GM19397 (cell line): ENCODE measurements around the gene VMP1.
"Not testable (repeated sequence)": the region's sequence is repeated elsewhere in the genome, so short reads cannot be mapped to it uniquely, and the experiment has no call there.

Experiments used
- ATAC-seq: cut with Tn5 transposase; IDR thresholded peaks from one replicate; pipeline ENCODE4 v1.9.1; 2021; ENCODE audit warnings: mild to moderate bottlenecking, moderate library complexity; ENCODE audit not compliant: unreplicated experiment

The VMP1 gene

DNA sequence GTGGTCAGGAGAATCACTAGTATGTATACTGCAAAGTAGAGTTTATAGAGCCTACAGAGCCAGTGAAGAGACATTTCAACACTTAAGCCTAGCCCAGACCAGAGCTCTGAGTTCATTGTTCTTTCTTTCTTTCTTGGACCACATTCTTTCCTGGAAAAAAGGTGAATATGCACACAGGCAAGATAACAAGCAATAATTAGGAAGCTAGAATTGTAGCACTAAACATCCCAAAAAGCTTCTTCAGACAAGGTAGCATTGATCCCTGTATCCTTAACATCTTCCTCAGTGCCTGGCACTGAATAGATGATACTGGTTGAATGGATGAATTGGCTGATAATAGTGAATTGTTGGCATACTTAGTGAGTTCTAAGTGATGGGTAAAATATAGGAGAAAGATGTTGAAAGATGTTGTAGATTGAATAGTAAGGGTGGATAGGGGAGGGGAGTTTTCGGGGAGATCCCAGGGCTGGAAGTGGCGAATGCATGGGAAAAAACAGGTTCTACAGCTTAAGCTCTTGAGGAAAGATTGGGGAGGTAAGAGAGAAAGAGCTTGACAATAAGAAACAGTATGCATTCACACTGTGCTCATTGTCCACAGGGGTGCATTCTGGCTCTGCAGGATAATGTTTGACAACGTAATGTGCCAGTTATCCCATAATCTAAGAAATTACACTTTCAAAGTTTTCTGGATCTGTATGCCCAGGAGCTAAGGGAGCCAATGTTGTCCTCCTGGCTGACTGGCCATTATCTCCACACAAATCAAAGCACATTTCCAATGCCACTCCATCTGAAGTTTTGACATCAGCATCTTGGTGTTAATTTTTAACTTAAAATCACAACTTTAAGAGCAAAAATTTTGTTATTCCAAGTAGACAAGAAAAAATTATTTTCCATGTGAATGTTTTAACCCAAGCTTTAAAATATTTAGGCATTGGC lies 149.7 kb downstream of the VMP1 start:
- no peak for ATAC-seq

DNA sequence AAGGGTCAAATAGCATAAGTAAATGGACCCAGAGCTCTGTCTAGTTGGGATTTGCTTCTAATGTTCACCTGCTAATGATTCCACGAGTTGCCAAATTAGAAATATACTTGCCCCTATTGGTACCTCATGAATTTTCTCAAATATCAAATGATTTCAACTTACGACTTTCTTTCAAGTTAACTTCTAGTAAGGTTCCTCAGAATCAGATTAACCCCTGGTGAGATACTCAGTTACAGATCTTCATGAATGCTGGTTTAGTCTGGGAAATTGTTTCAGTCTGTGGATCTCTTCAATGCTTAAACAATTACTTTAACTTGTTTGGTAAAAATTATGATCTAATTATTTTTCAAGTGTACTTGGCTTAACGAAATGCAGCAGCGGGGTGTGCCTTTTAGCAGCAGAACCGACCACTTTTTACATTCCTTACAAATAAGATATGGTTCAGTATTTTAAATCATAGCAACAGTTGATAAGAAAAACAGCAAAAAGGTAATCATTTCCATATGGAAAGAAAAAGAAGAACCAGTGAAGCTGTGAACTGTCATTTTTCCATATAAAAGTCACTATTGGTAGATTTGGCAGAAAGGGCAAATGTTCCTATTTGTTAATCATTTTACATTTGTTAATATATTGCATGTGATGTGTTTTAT lies 150.8 kb downstream of the VMP1 start:
- no peak for ATAC-seq

DNA sequence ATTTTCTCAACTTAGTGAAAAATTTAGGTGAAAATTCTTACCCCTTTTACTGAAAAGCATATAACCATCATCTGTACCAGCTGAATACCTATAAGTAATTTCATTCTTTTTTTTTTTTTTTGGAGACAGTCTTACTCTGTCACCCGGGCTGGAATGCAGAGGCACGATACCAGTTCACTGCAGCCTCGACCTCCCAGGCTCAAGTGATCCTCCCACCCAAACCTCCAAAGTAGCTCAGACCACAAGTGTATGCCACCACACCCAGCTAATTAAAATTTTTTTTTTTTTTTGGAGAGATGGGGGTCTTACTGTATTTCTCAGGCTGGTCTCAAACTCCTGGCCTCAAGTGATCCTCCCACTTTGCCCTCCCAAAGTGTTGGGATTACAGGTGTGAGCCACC lies 151.5 kb downstream of the VMP1 start:
- no peak for ATAC-seq

DNA sequence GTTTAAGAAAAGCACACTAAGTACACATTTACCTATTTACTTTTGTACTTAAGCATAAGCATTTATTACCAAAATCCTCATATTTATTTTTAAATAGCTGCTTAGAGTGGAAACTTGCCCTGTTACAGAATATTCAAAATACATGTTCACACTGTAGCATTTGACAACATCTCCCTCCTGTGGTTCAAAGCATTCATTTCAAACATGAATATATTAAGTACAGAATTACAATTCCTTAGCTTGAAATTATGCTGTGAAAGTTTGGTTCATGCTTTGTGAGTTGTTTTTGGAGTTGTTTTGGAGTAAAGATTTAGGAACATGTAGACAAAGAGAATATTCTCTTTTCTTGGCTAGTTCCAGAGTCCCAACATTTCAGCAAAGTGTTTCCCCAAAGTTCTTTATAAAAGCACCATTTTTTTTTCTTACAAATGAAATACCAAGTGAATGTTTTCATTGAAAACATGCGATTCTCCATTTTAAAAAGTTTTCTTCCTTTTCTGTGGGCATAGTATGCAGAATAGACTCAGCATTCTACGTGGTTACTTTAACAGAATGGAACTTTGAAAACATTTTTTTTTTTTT lies 152.1 kb downstream of the VMP1 start:
- no peak for ATAC-seq

DNA sequence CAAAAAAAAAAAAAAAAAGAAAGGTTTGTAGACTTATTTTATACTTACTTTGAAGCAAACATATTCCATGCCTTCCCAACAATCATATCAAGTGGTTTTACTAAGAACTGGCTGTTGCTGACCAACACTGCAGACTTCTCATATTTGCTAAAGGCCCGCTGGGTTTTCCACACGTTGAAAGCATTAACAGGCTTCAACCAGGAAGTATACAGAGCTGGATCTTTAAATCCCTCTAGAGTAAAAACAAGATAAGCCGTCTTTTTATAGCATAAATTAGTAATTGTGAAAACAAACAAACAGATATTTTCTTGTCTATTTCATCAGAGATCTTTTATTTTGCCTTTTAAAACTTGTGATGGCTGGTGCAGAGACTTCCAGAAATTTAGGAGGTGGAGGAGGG lies 156.2 kb downstream of the VMP1 start:
- no peak for ATAC-seq

DNA sequence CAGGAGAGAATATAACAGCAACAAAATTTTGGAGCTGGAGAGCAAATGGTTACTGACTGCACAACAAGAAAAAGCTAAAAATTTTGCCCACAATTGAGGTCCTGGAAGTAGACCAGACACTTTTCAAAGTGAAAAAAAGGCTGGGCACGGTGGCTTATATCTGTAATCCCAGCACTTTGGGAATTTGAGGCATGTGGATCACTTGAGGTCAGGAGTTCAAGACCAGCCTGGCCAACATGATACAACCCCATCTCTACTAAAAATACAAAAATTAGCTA lies 162.4 kb downstream of the VMP1 start:
- no peak for ATAC-seq

DNA sequence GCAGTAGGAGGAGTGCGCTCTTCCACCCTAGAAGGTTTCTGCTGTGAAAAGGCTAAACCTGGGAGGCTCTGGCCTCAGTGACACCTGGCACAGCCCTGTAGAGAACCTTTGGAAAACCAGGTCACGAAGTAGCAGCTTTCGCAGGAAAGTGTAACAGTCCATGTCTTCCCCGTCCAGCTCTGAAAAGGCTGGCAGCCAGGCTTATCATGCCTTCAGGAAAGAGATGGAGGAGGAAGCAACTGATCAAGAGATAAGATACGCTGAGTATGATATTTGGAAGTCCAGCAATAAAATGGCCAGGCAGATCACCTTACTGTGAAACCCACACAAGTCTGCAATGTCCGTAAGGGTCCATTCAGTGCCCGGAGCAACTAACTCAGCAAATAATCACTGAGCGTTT lies 163.0 kb downstream of the VMP1 start:
- no peak for ATAC-seq

DNA sequence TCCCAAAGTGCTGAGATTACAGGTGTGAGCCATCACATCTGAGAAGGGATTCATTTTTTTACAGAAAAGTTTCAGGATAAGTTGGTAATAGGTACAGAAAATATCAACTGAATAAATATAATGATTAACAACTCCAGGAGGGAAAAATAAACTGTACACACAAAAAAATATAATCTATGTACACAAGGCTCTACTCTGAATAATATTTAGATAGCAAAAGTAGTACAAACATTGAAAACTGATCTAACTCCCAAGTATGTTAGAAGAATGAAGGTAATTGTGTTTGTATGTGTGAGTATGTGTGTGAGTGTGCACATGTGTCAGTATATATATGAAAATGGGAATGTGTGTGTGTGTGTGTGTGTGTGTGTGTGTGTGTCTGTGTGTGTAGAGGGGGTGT lies 164.9 kb downstream of the VMP1 start:
- no peak for ATAC-seq

DNA sequence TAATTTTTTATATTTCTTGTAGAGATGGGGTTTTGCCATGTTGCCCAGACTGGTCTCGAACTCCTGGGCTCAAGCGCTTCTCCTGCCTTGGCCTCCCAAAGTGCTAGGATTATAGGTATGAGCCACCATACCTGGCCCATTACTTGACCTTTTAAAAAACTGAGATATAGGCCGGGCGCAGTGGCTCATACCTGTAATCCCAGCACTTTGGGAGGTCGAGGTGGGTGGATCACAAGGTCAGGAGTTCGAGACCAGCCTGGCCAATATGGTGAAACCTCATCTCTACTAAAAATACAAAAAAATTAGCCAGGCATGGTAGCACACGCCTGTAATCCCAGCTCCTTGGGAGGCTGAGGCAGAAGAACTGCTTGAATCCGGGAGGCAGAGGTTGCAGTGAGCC lies 166.0 kb downstream of the VMP1 start:
- not testable (repeated sequence) for ATAC-seq

DNA sequence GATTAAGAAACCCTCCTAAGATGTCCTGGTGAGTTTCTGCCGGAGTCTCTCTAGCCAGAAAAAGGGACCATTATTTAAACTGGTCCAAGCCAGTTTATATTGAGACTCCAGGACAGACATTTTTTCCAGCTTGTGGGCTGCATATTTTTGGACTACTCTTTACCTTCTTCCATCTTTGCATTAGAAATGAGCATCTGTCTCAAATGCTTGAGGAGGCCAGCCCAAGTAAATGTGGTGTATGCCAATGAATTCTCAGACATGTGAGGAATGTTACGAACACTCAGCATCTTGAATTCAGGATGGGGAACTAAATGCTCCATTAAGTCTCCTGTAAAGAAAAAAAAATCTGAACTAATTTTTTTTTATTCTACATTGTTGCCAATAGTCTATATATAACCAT lies 166.9 kb downstream of the VMP1 start:
- ATAC-seq, result no peak

DNA sequence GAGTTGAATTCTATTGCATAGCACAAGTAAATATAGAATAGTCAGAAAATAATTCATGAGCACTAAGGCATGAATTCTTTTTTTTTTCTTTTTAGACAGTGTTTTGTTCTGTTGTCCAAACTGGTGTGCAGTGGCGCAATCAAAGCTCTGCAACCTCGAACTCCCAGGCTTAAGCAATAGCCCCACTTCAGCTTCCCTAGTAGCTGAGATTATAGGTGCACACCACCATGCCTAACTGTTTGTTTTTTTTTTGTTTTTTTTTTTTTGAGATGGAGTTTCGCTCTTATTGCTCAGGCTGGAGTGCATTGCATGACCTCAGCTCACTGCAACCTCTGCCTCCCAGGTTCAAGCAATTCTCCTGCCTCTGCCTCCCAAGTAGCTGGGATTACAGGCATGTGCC lies 168.7 kb downstream of the VMP1 start:
- no peak for ATAC-seq

DNA sequence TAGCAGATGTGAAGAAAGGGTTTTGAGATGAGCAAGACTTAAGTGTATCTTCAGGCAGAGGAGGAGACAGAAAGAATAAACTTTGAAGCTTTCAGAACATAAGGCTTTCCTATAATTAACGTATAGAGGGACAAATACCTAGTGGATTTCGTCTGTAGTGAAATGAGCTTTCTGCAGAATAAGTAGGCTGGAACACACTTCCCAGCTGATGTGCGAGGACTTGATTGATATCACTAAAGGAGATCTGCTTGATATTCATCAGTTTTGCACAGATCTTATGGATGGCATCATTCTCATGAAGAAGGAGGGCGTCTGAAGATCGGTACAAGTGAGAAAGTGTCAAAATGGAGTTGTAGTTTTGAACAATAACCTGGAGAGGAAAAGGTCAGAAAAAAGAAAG lies 170.5 kb downstream of the VMP1 start:
- no peak for ATAC-seq

DNA sequence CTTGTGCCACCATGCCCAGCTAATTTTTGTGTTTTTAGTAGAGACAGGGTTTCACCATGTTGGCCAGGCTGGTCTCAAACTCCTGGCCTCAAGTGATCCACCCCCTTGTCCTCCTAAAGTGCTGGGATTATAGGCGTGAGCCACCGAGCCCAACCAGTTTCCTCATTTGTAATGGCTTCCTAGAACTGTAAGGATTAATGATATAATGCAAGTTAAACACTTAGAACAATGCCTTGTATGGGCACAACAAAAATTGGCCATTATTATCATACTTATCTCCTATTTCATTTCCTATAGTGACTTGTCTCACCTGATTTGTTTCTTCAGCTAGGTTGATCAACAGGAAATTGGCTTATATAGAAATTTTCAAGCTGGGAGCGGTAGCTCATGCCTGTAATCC lies 171.2 kb downstream of the VMP1 start:
- ATAC-seq, result no peak

DNA sequence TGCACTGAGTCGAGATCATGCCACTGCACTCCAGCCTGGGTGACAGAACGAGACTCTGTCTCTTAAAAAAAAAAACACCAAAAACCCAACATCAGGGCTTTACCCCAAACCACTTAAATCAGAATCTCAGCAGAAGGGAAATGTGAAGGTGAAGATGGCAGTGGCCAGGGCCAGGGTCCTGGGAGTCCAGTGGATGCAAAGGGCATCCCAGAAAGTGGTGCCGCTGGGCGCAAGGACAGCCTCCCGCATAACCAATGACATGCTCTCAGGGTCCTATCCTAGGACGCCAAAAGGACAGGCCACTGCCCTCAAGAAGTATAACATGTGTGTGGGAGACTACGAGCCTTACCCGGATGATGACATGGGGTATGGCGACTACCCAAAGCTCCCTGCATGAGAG lies 177.4 kb downstream of the VMP1 start:
- ATAC-seq, result no peak

DNA sequence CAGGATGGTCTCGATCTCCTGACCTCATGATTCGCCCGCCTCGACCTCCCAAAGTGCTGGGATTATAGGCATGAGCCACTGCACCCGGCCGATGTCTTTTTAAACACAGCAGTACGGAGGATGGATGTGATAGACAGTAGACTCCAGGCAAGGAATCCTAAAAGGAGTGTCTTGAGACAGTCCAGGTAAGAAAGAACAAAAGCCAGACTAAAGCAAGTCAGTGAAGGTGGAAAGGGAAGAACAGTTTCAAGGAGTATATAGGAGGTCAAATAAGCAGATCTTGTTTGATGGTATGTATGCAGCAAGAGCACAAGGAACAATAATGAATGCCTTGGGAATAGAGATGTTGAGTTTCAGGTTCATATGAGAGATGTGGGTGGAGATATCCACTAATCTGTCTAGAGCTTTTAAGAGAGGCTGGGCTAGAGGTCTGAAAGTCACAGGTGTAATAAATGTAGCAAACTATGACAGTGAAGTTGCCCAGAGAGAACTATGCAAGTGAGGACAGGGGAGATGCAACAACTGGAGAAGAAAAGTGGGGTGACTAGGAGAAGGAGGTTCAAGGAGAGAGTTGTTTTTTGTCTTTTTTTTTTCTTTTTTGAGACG lies 180.8 kb downstream of the VMP1 start:
- no peak for ATAC-seq

DNA sequence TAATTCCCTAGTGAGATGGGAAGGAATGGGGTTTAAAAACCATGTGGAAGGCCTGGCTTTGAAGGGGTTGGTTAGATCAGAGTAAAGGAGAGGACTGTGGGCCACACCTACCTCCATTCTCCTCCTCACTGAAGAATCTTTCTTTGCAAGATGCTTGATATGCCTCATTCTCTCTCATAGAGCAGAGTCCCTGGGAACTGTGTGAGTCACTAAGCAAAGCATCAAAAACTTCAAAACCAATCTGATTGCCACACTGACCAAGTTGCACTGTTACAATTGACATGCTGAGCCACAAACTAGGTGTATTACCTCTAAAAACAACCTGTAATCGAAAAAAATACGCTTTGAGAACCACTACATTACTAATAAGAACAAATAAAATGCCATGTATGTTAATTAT lies 183.3 kb downstream of the VMP1 start:
- no peak for ATAC-seq
